Testis (tissue), 2 donors: Measurements from ENCODE around the gene MRPL4.

Experiments used
- CTCF ChIP-seq, 3 experiments: fragments of 450-650 bp in 2 of 3; fragments of 200-600 bp in 1 of 3; sonication (generic) in 1 of 3; IDR thresholded peaks; one replicate each; pipeline ENCODE4 v1.5.1; 2016 to 2019; ENCODE audit warnings: antibody characterized with exemption in 3 of 3, mild to moderate bottlenecking in 2 of 3, moderate library complexity in 1 of 3
- POLR2A ChIP-seq: fragments of 450-650 bp; IDR thresholded peaks from one replicate; pipeline ENCODE4 v1.6.1; 2017; ENCODE audit warnings: antibody characterized with exemption, mild to moderate bottlenecking, moderate library complexity

- no peak for TF ChIP-seq CTCF (IDR thresholded peaks at IDR 0.05)
- no peak for TF ChIP-seq POLR2A
Observed at GRCh38 chr19:10235003-10235402, 17.0 kb upstream of the MRPL4 start.
